ENCODE measurements around the gene EYA3.
A peak's percentile ranks its signal among the peaks of the same experiment; 100 is the strongest.

The EYA3 gene

GRCh38 chr1:27967106-27967883 is 121.1 kb downstream of the EYA3 start:
- no peak for DNase-seq

DNA sequence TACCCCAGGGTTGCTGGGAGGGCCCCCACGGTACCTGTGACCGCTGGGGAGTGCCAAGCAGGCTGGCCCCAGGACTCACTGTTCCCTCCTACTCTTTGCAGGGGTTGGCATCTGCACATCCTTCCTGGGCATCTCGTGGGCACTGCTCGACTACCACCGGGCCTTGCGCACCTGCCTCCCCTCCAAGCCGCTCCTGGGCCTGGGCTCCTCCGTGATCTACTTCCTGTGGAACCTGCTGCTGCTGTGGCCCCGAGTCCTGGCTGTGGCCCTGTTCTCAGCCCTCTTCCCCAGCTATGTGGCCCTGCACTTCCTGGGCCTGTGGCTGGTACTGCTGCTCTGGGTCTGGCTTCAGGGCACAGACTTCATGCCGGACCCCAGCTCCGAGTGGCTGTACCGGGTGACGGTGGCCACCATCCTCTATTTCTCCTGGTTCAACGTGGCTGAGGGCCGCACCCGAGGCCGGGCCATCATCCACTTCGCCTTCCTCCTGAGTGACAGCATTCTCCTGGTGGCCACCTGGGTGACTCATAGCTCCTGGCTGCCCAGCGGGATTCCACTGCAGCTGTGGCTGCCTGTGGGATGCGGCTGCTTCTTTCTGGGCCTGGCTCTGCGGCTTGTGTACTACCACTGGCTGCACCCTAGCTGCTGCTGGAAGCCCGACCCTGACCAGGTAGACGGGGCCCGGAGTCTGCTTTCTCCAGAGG is 121.9 kb downstream of the EYA3 start:
- DNase-seq = no peak

GRCh38 chr1:27963393-27963792 is 125.0 kb downstream of the EYA3 start:
- no peak for DNase-seq

DNA sequence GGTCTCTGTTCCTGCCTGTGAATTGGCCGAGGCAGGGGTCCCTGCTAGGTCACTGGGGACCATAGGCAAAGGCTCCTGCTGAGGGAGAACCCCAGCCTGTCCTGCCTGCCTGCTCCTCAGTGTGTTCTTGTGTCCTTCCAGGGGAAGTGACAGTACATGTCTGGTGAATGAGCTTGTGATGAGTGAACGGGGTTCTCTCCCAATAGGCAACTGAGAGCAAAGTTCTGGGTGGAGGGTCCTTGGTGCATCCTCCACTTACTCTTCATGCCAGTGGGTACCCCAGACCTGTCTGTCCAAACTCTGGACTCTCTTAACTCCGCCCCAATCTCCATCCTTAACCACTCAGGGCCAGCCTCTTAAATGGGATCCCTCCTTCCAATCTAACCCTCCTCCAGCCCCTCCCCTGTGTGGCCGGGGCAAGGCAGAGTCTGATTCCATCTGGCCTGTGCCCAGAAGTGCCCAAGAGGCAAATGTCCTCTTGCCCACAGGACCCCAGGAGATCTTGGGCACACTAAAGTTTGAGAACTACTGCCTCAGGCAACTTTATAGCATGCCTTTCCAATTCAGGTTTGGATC is 126.7 kb downstream of the EYA3 start:
- no peak for DNase-seq

- no peak for DNase-seq
Measured at GRCh38 chr1:27960762-27961645, 127.4 kb downstream of the EYA3 start.

GRCh38 chr1:27959792-27960603 is 128.4 kb downstream of the EYA3 start, which contains the start of gene XKR8:
XKR8 (plus strand) TSS chr1:27959973; CDS start chr1:27960070, 97 bp downstream.
- peak; percentile 82 for DNase-seq

- no peak for DNase-seq
Measured at GRCh38 chr1:27958513-27958912, 129.9 kb downstream of the EYA3 start.

DNA sequence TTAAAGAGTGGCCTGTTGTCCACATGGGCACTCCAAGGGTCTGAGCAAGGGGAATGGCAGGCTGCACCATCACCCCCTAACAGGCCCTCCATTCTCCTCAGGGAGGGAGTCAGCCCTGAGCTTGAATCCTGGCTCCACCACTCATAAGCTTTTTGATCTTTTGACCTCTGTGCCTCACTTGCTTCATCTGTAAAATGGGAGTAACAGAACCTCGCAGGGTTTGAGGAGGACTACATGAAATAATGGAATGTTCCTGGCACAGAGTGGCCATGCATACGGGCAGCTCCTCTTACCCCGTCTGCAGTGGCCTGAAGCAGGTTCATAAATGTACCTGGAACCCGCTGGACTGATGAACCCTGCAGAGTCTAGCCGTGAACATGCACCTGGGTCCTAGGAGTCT is 130.8 kb downstream of the EYA3 start:
- no peak for DNase-seq

DNA sequence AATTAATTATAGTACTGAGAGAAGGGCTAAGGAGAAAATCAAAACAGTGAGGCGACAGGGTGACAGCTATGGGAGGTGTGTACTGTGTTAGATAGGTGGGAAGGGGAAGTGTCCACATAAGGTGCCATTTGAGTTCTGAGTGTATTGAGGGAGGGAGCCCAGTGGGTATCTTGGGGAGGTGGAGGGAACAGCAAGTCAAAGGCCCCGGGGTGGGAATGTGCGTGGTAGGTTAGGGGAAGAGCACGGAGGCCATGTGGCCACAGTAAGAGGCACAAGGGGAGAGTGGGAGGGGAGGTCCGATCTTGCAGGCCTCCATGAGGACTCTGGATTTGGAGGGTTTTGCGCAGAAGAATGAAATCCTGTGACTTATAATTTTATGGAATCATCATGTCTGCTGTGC is 131.6 kb downstream of the EYA3 start:
- DNase-seq = no peak

DNA sequence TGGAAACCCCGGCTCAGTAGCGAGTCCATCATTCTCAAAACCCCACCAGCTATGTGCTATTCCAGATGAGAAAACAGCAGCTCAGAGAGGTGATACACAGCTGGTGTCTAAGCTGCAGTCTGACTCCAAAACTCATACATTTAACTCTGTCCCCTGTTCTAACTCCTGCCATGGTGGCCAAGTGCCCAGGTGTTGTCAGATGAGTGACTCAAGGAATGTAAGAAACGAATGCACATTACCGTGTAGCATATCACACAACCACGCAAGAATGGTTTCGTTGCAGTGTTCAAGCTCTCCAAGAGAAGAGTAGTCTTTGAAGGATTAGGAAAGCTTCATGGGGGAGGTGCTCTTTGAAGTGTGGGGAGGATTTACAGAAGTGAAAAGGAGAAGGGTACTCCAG is 133.3 kb downstream of the EYA3 start:
- no peak for DNase-seq

- no peak for DNase-seq
Measured at GRCh38 chr1:27954186-27954585, 134.2 kb downstream of the EYA3 start.

- no peak for DNase-seq
Measured at GRCh38 chr1:27952147-27952546, 136.3 kb downstream of the EYA3 start.

- no peak for DNase-seq
Measured at GRCh38 chr1:27951396-27951795, 137.0 kb downstream of the EYA3 start.

DNA sequence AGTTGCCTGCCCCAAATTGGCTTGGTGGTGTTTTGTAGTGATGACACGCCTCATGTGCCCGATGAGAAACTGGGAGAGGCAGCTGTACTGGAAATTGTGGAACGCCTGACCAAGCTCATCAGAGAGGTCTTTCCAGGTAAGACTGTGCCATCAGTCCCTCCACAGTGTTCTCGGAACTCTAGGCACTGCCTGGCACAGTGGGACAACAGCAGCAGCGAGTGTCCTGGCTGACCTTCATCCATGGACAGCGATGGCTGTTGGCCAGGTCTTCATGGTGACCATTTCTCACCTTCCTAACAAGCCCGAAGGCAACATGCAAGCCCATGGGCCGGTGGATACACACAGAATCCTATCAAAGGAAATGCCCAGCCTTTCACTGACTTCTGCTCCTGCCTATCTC is 139.4 kb downstream of the EYA3 start:
- DNase-seq = no peak

GRCh38 chr1:27945020-27945419 is 143.4 kb downstream of the EYA3 start:
- no peak for DNase-seq

DNA sequence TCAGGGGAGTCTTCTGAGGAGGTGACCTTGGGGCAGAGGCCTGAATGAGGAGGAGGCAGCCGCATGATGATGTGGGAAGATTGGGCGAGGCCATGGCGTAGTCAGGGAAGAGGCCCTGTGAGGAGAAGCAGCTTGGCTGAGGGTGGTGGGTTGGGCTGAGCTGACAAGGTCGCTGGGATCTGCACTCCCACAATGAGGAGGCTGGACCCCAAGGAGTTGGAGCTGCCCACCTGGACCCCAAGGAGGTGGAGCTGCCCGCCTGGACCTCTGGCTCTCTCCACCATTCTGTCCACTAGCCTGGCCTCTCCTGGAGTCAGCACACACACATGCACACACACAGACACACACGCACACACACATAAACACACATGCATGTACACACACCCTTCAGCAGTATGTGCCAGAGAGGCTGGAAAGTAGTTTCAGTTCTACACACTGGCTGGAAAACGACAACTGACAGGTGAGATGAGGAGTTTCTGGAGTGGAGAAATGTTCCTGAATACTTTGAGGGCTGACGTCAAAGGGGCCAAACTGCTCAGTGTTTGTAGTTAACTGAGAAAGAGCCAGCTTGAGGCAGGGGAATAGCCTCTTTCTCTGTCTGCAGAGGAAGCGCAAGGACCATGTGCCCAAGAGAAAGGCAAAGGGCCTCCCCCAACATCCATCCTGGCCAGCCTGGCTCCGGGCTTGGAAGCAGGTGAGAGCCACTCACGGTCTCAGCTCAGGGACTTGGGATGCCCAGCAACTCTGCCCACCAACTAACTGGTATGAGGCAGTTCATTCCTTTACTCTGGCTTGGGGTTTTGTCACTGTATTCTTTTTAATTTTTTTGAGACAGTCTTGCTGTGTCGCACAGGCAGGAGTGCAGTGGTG is 146.5 kb downstream of the EYA3 start:
- DNase-seq = no peak

DNA sequence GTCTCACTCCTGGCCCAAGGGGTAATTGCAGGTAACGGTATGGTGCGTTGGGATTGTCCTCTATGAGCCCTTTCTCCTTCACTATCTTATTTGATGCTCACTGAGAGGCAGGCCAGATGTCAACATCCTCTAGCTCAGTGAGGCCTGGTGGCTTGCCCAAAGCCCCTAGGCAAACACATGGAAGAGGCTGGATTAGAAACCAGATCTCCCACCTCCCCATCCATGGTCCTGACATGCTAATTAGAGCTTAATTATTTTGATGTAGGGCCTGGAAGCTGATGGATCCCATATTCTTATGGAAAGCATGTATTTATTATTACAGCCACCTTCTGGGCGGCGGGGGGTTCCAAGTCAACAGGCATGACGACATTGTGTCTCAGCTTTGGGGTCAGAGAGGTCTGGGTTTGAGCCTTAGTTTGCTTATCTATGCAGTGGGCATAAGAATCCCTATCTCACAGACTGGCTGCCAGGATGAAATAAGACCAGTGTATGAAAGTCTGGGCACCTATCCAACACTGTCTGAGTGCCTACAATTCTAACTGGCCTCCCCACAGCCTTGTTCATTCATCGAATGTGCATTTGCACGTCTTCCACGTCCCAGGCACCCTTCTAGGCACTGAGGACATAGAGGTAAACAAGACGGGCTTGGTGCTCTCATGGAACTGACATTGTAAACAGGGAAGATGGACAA is 147.4 kb downstream of the EYA3 start:
- no peak for DNase-seq

GRCh38 chr1:27940297-27940696 is 148.1 kb downstream of the EYA3 start:
- peak; percentile 68 for DNase-seq

GRCh38 chr1:27938488-27938887 is 149.9 kb downstream of the EYA3 start:
- DNase-seq = no peak

DNA sequence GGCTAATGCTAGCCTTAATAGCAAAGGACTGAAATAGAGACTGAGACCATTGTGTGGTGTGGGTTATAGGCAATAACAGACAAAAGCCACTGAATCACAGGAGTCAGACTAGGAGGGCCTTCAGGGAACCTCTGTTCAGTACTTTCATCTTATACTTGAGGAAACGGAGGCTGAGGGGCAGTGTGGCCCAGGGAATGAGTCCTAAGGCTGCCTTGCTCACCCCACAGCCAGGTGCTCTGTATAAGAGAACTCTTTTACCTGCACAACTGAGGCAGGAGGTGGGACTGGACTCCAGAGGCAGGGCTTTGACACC is 150.9 kb downstream of the EYA3 start:
- no peak for DNase-seq

GRCh38 chr1:27936370-27936769 is 152.0 kb downstream of the EYA3 start:
- DNase-seq = no peak
